RWPE2 (cell line): ENCODE data around the gene RPS3.
"Not testable (repeated sequence)": the region's sequence is repeated elsewhere in the genome, so short reads cannot be mapped to it uniquely, and the experiment has no call there.

Source experiments
- ATAC-seq: fragments of 200-7000 bp; cut with Tn5 transposase; 3 replicates; pipeline ENCODE4 v1.9.1; 2021; ENCODE audit warnings: low read depth
- DNase-seq: peaks from one replicate; pipeline ENCODE4 v3.0.0-alpha.2; 2020; ENCODE audit warnings: low spot score
- H3K27ac ChIP-seq: fragments of 450-650 bp; 2 replicates; pipeline ENCODE4 v1.5.1; 2017; ENCODE audit warnings: mild to moderate bottlenecking; ENCODE audit not compliant: poor library complexity, severe bottlenecking
- H3K27me3 ChIP-seq: fragments of 250-450 bp; sonication (Bioruptor Pico); 2 replicates; pipeline ENCODE4 v1.5.1; 2021; ENCODE audit warnings: mild to moderate bottlenecking, moderate library complexity; ENCODE audit not compliant: insufficient read depth, poor library complexity, severe bottlenecking
- H3K36me3 ChIP-seq: fragments of 250-450 bp; sonication (Bioruptor Pico); 2 replicates; pipeline ENCODE4 v1.5.1; 2020; ENCODE audit warnings: low read depth, mild to moderate bottlenecking, moderate library complexity
- H3K4me1 ChIP-seq: fragments of 250-450 bp; sonication (Bioruptor Pico); 2 replicates; pipeline ENCODE4 v1.5.1; 2021; ENCODE audit warnings: mild to moderate bottlenecking, moderate library complexity; ENCODE audit not compliant: insufficient read depth, poor library complexity, severe bottlenecking
- H3K4me3 ChIP-seq: fragments of 250-450 bp; sonication (Bioruptor Pico); 2 replicates; pipeline ENCODE4 v1.5.1; 2021; ENCODE audit warnings: mild to moderate bottlenecking, moderate library complexity; ENCODE audit not compliant: severe bottlenecking
- H3K9me3 ChIP-seq: fragments of 250-450 bp; sonication (Bioruptor Pico); 2 replicates; pipeline ENCODE4 v1.5.1; 2021; ENCODE audit warnings: mild to moderate bottlenecking, moderate library complexity; ENCODE audit not compliant: severe bottlenecking
- CTCF ChIP-seq: fragments of 450-650 bp; IDR thresholded peaks from one replicate; pipeline ENCODE4 v1.5.1; 2017; ENCODE audit warnings: mild to moderate bottlenecking, moderate library complexity; ENCODE audit not compliant: poor library complexity, severe bottlenecking

RPS3 gene

GRCh38 chr11:75374646-75375045 is 24.7 kb upstream of the RPS3 start:
- H3K27ac ChIP-seq = no peak overlapping the region
- no peak for ATAC-seq

GRCh38 chr11:75375626-75376025 is 23.7 kb upstream of the RPS3 start:
- no peak overlapping the region for H3K27ac ChIP-seq
- ATAC-seq = no peak
- no peaks in the 10 kb centered on the region for H3K9me3 ChIP-seq
- H3K4me3 ChIP-seq = no peak overlapping the region
- TF ChIP-seq CTCF = no peak
- no peaks in the 10 kb centered on the region for H3K36me3 ChIP-seq
- H3K27me3 ChIP-seq = no peaks in the 10 kb centered on the region
- H3K4me1 ChIP-seq = peaks cover 7% of the 10 kb centered on the region
- no peak for DNase-seq

More at GRCh38 chr11:75374646-75375045, 24.7 kb upstream of the RPS3 start:
- no peak for TF ChIP-seq CTCF
- H3K36me3 ChIP-seq = no peaks in the 10 kb centered on the region
- no peaks in the 10 kb centered on the region for H3K9me3 ChIP-seq
- H3K27me3 ChIP-seq = no peaks in the 10 kb centered on the region
- H3K4me3 ChIP-seq = no peak overlapping the region
- no peak for DNase-seq
- peaks cover 7% of the 10 kb centered on the region for H3K4me1 ChIP-seq

- DNase-seq (no peak), ATAC-seq (no peak)
Measured at GRCh38 chr11:75376175-75376574, 23.1 kb upstream of the RPS3 start.

GRCh38 chr11:75378776-75379175 is 20.5 kb upstream of the RPS3 start:
- H3K36me3 ChIP-seq, H3K27ac ChIP-seq, H3K4me3 ChIP-seq, H3K27me3 ChIP-seq, H3K4me1 ChIP-seq, ATAC-seq, H3K9me3 ChIP-seq, DNase-seq: not testable (repeated sequence)

More at GRCh38 chr11:75376175-75376574, 23.1 kb upstream of the RPS3 start:
- no peaks in the 10 kb centered on the region for H3K36me3 ChIP-seq
- no peak overlapping the region for H3K27ac ChIP-seq
- H3K4me3 ChIP-seq = no peak overlapping the region
- H3K9me3 ChIP-seq = no peaks in the 10 kb centered on the region
- no peaks in the 10 kb centered on the region for H3K27me3 ChIP-seq
- no peak for TF ChIP-seq CTCF
- H3K4me1 ChIP-seq = peaks cover 7% of the 10 kb centered on the region

GRCh38 chr11:75380245-75380644 is 19.1 kb upstream of the RPS3 start:
- no peaks in the 10 kb centered on the region for H3K36me3 ChIP-seq
- no peaks in the 10 kb centered on the region for H3K27me3 ChIP-seq
- no peak for TF ChIP-seq CTCF
- H3K9me3 ChIP-seq = no peaks in the 10 kb centered on the region
- ATAC-seq = no peak
- no peaks in the 10 kb centered on the region for H3K4me1 ChIP-seq
- no peak overlapping the region for H3K4me3 ChIP-seq
- H3K27ac ChIP-seq = no peak overlapping the region
- no peak for DNase-seq
